ENCODE results near the gene SLC4A2. TPM values are rescaled to one million over a fixed set of nuclear protein-coding genes. Genes with fewer than 3 reads are reported as not detected.
A peak's percentile ranks its signal among the peaks of the same experiment; 100 is the strongest.

Gene SLC4A2
- total RNA-seq, 1 donor from 2014 or later: 371 TPM

GRCh38 chr7:151082141-151083070 lies 23.0 kb downstream of the SLC4A2 start:
- no peaks in the 10 kb centered on the region for H3K36me3 Mint-ChIP-seq (ENCODE audit: low read depth)
- H3K27ac Mint-ChIP-seq (ENCODE audit: unreplicated experiment): peak overlapping the region; percentile 86
- H3K4me1 Mint-ChIP-seq (ENCODE audit: low read depth): peaks cover 49% of the 10 kb centered on the region
- H3K4me3 Mint-ChIP-seq (ENCODE audit: unreplicated experiment): peak overlapping the region; percentile 94
- no peaks in the 10 kb centered on the region for H3K9me3 Mint-ChIP-seq (ENCODE audit: low read depth)
- TF ChIP-seq CTCF (IDR thresholded peaks at IDR 0.05): no peak
- H3K27me3 Mint-ChIP-seq (ENCODE audit: low read depth): no peaks in the 10 kb centered on the region
- DNase-seq (ENCODE audit: low spot score): no peak

GRCh38 chr7:151083071-151083823 lies 23.9 kb downstream of the SLC4A2 start, which contains the start of gene TMUB1:
Gene TMUB1, minus strand, starts transcription at chr7:151083493. Its CDS starts 930 bp downstream, at chr7:151082563.
- peak within 1 kb of the TSS; percentile 94 for H3K4me3 Mint-ChIP-seq (ENCODE audit: unreplicated experiment)
- peak within 1 kb of the TSS; percentile 86 for H3K27ac Mint-ChIP-seq (ENCODE audit: unreplicated experiment)
- DNase-seq (ENCODE audit: low spot score): no peak
- no peak for TF ChIP-seq CTCF (IDR thresholded peaks at IDR 0.05)
- no peaks in the 10 kb centered on the region for H3K27me3 Mint-ChIP-seq (ENCODE audit: low read depth)
- no peaks in the 10 kb centered on the region for H3K9me3 Mint-ChIP-seq (ENCODE audit: low read depth)
- no peaks in the 10 kb centered on the region for H3K36me3 Mint-ChIP-seq (ENCODE audit: low read depth)
- H3K4me1 Mint-ChIP-seq (ENCODE audit: low read depth): peaks cover 46% of the 10 kb centered on the region

- no peaks in the 10 kb centered on the region for H3K27me3 Mint-ChIP-seq (ENCODE audit: low read depth)
- H3K27ac Mint-ChIP-seq (ENCODE audit: unreplicated experiment): no peak overlapping the region
- TF ChIP-seq CTCF (IDR thresholded peaks at IDR 0.05): no peak
- H3K4me3 Mint-ChIP-seq (ENCODE audit: unreplicated experiment): peak overlapping the region; percentile 94
- peaks cover 45% of the 10 kb centered on the region for H3K4me1 Mint-ChIP-seq (ENCODE audit: low read depth)
- H3K9me3 Mint-ChIP-seq (ENCODE audit: low read depth): no peaks in the 10 kb centered on the region
- no peak for DNase-seq (ENCODE audit: low spot score)
- H3K36me3 Mint-ChIP-seq (ENCODE audit: low read depth): no peaks in the 10 kb centered on the region
These were observed 24.4 kb downstream of the SLC4A2 start for GRCh38 chr7:151083824-151084160.

- Mint-ChIP-seq H3K9me3 (ENCODE audit: low read depth) (no peaks in the 10 kb centered on the region), H3K27ac (ENCODE audit: unreplicated experiment) (peak overlapping the region; percentile 86), H3K36me3 (ENCODE audit: low read depth) (no peaks in the 10 kb centered on the region), H3K27me3 (ENCODE audit: low read depth) (no peaks in the 10 kb centered on the region), H3K4me3 (ENCODE audit: unreplicated experiment) (peak overlapping the region; percentile 79), H3K4me1 (ENCODE audit: low read depth) (peaks cover 49% of the 10 kb centered on the region)
- no peak for DNase-seq (ENCODE audit: low spot score)
- TF ChIP-seq CTCF (IDR thresholded peaks at IDR 0.05): no peak
These were observed 25.9 kb downstream of the SLC4A2 start for GRCh38 chr7:151085329-151085690.

All from chondrocyte (in vitro differentiated cells).